Measurements from ENCODE around the gene MUC6. TPM values are rescaled to one million over a fixed set of nuclear protein-coding genes. Genes with fewer than 3 reads are reported as not detected.

MUC6 gene
- total and polyA plus RNA-seq, 2 experiments from 2014 or later, result not detected

DNA sequence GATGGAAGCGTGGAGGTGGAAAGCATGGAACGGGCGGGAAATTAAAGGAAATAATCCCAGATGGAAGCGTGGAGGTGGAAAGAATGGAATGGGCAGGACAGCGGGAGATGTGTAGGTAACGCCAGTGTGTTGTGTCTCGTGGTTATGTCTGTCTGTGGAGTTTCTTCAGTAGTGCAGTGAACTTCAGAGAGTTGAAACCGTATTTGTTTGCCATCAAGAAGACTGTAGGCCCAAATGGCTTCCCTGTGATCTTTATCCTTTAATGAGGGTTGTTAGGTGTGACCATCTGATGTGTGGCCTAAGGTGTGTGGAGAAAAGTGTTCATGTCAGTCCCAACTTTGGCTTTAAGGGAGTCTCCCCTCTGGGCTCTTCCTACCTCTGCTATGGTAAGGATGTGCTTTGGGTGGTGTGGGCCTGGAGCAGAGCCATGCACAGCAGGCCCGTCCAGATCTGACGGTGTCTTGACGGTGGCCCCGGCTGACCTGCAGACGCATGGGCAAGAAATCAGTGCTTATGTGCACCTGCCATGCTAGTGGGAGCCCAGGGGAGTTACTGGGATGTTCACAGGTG lies 71.2 kb downstream of the MUC6 start:
- Histone ChIP-seq H3K9me2 (ENCODE audit: insufficient read depth) (no peaks in the 10 kb centered on the region), H3K79me2 (ENCODE audit: insufficient read depth) (peaks cover 74% of the 10 kb centered on the region), H3K27ac (no peak overlapping the region), H3K36me3 (ENCODE audit: low read depth) (no peaks in the 10 kb centered on the region; the same call in 1 of the 2 replicates), H4K20me1 (ENCODE audit: insufficient read depth) (peaks cover 3% of the 10 kb centered on the region; the same call in 1 of the 2 replicates), H3K4me1 (ENCODE audit: insufficient read depth) (peaks cover 9% of the 10 kb centered on the region), H3K9me3 (ENCODE audit: low read depth) (no peaks in the 10 kb centered on the region), H3K4me2 (ENCODE audit: unreplicated experiment) (no peak overlapping the region), H3F3A (ENCODE audit: insufficient read depth) (peaks cover 10% of the 10 kb centered on the region), H3K4me3 (no peak overlapping the region), H3K27me3 (replicated peaks; ENCODE audit: insufficient read depth) (no peaks in the 10 kb centered on the region), H3K9ac (no peak overlapping the region), H2AFZ (no peak overlapping the region)
- WGBS, 2 experiments (ENCODE audit: low coverage in 1 of 2, low lambda C conversion rate in 2 of 2, missing lambda C conversion rate in 2 of 2), result 74 to 80% methylated on average over 13 of the region's 13 CpGs
- TF ChIP-seq EZH2phosphoT487 (IDR thresholded peaks at IDR 0.05; ENCODE audit: insufficient read depth, low read depth) (no peak), EZH2 (IDR thresholded peaks at IDR 0.05; ENCODE audit: insufficient read depth, poor library complexity, severe bottlenecking) (no peak)
- in situ Hi-C loops (cut with MboI), result no loop called here
- no peak for DNase-seq

DNA sequence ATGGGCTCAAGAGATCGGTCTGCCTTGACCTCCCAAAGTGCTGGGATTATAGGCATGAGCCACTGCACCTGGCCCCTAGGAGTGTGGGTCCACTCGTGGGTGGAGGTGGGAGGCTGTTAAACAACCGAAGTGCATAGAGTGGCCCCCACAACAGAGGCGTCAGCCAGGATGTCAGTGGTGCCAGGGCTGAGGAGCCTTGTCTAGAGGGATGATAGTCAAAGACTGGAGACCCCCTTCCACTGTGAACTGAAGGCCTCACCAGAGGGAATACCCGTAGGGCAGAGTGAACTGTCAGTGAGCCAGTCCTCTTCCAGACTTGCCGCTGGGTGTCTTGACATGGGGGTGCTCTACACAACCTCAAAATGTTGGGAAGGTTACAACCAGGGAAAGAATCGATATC lies 72.7 kb downstream of the MUC6 start:
- TF ChIP-seq EZH2 (IDR thresholded peaks at IDR 0.05; ENCODE audit: insufficient read depth, poor library complexity, severe bottlenecking), result no peak
- no peak for TF ChIP-seq EZH2phosphoT487 (IDR thresholded peaks at IDR 0.05; ENCODE audit: insufficient read depth, low read depth)
- peaks cover 3% of the 10 kb centered on the region; the same call in 1 of the 2 replicates for H4K20me1 ChIP-seq (ENCODE audit: insufficient read depth)
- no peak overlapping the region for H3K4me2 ChIP-seq (ENCODE audit: unreplicated experiment)

More for the DNA sequence above, 72.7 kb downstream of the MUC6 start:
- peaks cover 9% of the 10 kb centered on the region for H3K4me1 ChIP-seq (ENCODE audit: insufficient read depth)
- H3K79me2 ChIP-seq (ENCODE audit: insufficient read depth), result peaks cover 74% of the 10 kb centered on the region
- no peaks in the 10 kb centered on the region; the same call in 1 of the 2 replicates for H3K36me3 ChIP-seq (ENCODE audit: low read depth)
- no peak overlapping the region for H3K27ac ChIP-seq
- H3K9me3 ChIP-seq (ENCODE audit: low read depth), result no peaks in the 10 kb centered on the region
- 88 to 90% methylated on average over 7 of the region's 7 CpGs for WGBS, 2 experiments (ENCODE audit: low coverage in 1 of 2, low lambda C conversion rate in 2 of 2, missing lambda C conversion rate in 2 of 2)
- H3K4me3 ChIP-seq, result no peak overlapping the region
- H3F3A ChIP-seq (ENCODE audit: insufficient read depth), result peaks cover 10% of the 10 kb centered on the region
- no peaks in the 10 kb centered on the region for H3K9me2 ChIP-seq (ENCODE audit: insufficient read depth)
- no peak overlapping the region for H3K9ac ChIP-seq
- in situ Hi-C loops (cut with MboI), result no loop called here
- no peak overlapping the region for H2AFZ ChIP-seq
- no peak for DNase-seq
- no peaks in the 10 kb centered on the region for H3K27me3 ChIP-seq (replicated peaks; ENCODE audit: insufficient read depth)

Other genes with a start within 250 kb of the MUC6 start
- gene CEND1, start 246.6 kb downstream of the MUC6 start, total RNA-seq (2014; rRNA removed; shearing (Covaris generic)), result 2.1 and 2.8 TPM in 2 replicates
- gene CEND1, start 246.6 kb downstream of the MUC6 start, polyA plus RNA-seq (2016; fragmentation: Nextera tagmentation; extraction: Ambion mirVana), result 3.4 and 3.9 TPM in 2 replicates
- gene SLC25A22, start 238.4 kb downstream of the MUC6 start, total RNA-seq (2014; rRNA removed; shearing (Covaris generic)), result 10.5 and 13.9 TPM in 2 replicates
- gene SLC25A22, start 238.4 kb downstream of the MUC6 start, polyA plus RNA-seq (2016; fragmentation: Nextera tagmentation; extraction: Ambion mirVana), result 18.7 and 19.4 TPM in 2 replicates
- 4.2 and 6.4 TPM in 2 replicates for gene PIDD1, start 231.5 kb downstream of the MUC6 start, total RNA-seq (2014; rRNA removed; shearing (Covaris generic))
- 7.3 and 8.5 TPM in 2 replicates for gene PIDD1, start 231.5 kb downstream of the MUC6 start, polyA plus RNA-seq (2016; fragmentation: Nextera tagmentation; extraction: Ambion mirVana)
- gene RPLP2, start 226.8 kb downstream of the MUC6 start, total RNA-seq (2014; rRNA removed; shearing (Covaris generic)), result 162 and 263 TPM in 2 replicates
- gene RPLP2, start 226.8 kb downstream of the MUC6 start, polyA plus RNA-seq (2016; fragmentation: Nextera tagmentation; extraction: Ambion mirVana), result 726 and 744 TPM in 2 replicates
- 35.2 and 38.7 TPM in 2 replicates for gene PNPLA2, start 217.8 kb downstream of the MUC6 start, total RNA-seq (2014; rRNA removed; shearing (Covaris generic))
- 87.6 and 98.1 TPM in 2 replicates for gene PNPLA2, start 217.8 kb downstream of the MUC6 start, polyA plus RNA-seq (2016; fragmentation: Nextera tagmentation; extraction: Ambion mirVana)
- 0.38 and 2.3 TPM in 2 replicates for gene CRACR2B, start 208.8 kb downstream of the MUC6 start, total RNA-seq (2014; rRNA removed; shearing (Covaris generic))
- gene CRACR2B, start 208.8 kb downstream of the MUC6 start, polyA plus RNA-seq (2016; fragmentation: Nextera tagmentation; extraction: Ambion mirVana), result 1.2 and 2.0 TPM in 2 replicates
- gene CD151, start 203.8 kb downstream of the MUC6 start, total RNA-seq (2014; rRNA removed; shearing (Covaris generic)), result 1,651 and 1,751 TPM in 2 replicates
- gene CD151, start 203.8 kb downstream of the MUC6 start, polyA plus RNA-seq (2016; fragmentation: Nextera tagmentation; extraction: Ambion mirVana), result 796 and 807 TPM in 2 replicates
- gene POLR2L, start 194.2 kb downstream of the MUC6 start, total RNA-seq (2014; rRNA removed; shearing (Covaris generic)), result 67.8 and 113 TPM in 2 replicates
- 804 and 820 TPM in 2 replicates for gene POLR2L, start 194.2 kb downstream of the MUC6 start, polyA plus RNA-seq (2016; fragmentation: Nextera tagmentation; extraction: Ambion mirVana)
- gene TSPAN4, start 193.9 kb downstream of the MUC6 start, total RNA-seq (2014; rRNA removed; shearing (Covaris generic)), result 340 and 393 TPM in 2 replicates
- gene TSPAN4, start 193.9 kb downstream of the MUC6 start, polyA plus RNA-seq (2016; fragmentation: Nextera tagmentation; extraction: Ambion mirVana), result 343 and 344 TPM in 2 replicates
- gene CHID1, start 125.9 kb downstream of the MUC6 start, total RNA-seq (2014; rRNA removed; shearing (Covaris generic)), result 72.3 and 91.9 TPM in 2 replicates
- gene CHID1, start 125.9 kb downstream of the MUC6 start, polyA plus RNA-seq (2016; fragmentation: Nextera tagmentation; extraction: Ambion mirVana), result 202 and 215 TPM in 2 replicates
- 32.2 and 38.3 TPM in 2 replicates for gene AP2A2, start 110.8 kb downstream of the MUC6 start, total RNA-seq (2014; rRNA removed; shearing (Covaris generic))
- 27.5 and 31.1 TPM in 2 replicates for gene AP2A2, start 110.8 kb downstream of the MUC6 start, polyA plus RNA-seq (2016; fragmentation: Nextera tagmentation; extraction: Ambion mirVana)
- gene MUC2, start 38.2 kb upstream of the MUC6 start, total RNA-seq (2014; rRNA removed; shearing (Covaris generic)), result not detected in 2 replicates
- not detected in 2 replicates for gene MUC2, start 38.2 kb upstream of the MUC6 start, polyA plus RNA-seq (2016; fragmentation: Nextera tagmentation; extraction: Ambion mirVana)
- gene MUC5AC, start 121.2 kb upstream of the MUC6 start, total RNA-seq (2014; rRNA removed; shearing (Covaris generic)), result not detected in 2 replicates
- gene MUC5AC, start 121.2 kb upstream of the MUC6 start, polyA plus RNA-seq (2016; fragmentation: Nextera tagmentation; extraction: Ambion mirVana), result not detected in 2 replicates
- not detected in 2 replicates for gene MUC5B, start 186.3 kb upstream of the MUC6 start, total RNA-seq (2014; rRNA removed; shearing (Covaris generic))
- not detected in 2 replicates for gene MUC5B, start 186.3 kb upstream of the MUC6 start, polyA plus RNA-seq (2016; fragmentation: Nextera tagmentation; extraction: Ambion mirVana)

Measured in GM23248 (cell line).